T-helper 2 cell (primary cell): ENCODE data around the gene EEFSEC.
A peak's percentile ranks its signal among the peaks of the same experiment; 100 is the strongest.

Experiments used
- DNase-seq, 5 experiments: peaks; one replicate each; pipeline versions ENCODE4 v3.0.0 to v3.0.0-alpha.2; 2012 to 2022

Gene EEFSEC

GRCh38 chr3:128376516-128376915, 223.2 kb downstream of the EEFSEC start:
- DNase-seq = no peak

- DNase-seq = no peak
These were observed 225.5 kb downstream of the EEFSEC start for GRCh38 chr3:128378631-128379347.

GRCh38 chr3:128379367-128380160, 226.3 kb downstream of the EEFSEC start:
- no peak for DNase-seq

GRCh38 chr3:128380295-128380694, 227.0 kb downstream of the EEFSEC start:
- DNase-seq = no peak

GRCh38 chr3:128380719-128381118, 227.4 kb downstream of the EEFSEC start:
- DNase-seq = no peak

GRCh38 chr3:128381609-128382008, 228.3 kb downstream of the EEFSEC start:
- DNase-seq = no peak

GRCh38 chr3:128382221-128382807, 229.0 kb downstream of the EEFSEC start:
- no peak for DNase-seq

- DNase-seq = peak in 1 of 5 experiments; percentile 19
These were observed 230.3 kb downstream of the EEFSEC start for GRCh38 chr3:128383316-128384235.

GRCh38 chr3:128385080-128385832, 232.0 kb downstream of the EEFSEC start:
- DNase-seq = no peak

GRCh38 chr3:128388932-128389331, 235.7 kb downstream of the EEFSEC start:
- DNase-seq = no peak

- no peak for DNase-seq
These were observed 237.6 kb downstream of the EEFSEC start for GRCh38 chr3:128390867-128391266.

GRCh38 chr3:128392021-128392420, 238.7 kb downstream of the EEFSEC start:
- DNase-seq = no peak

GRCh38 chr3:128392818-128393544, 239.7 kb downstream of the EEFSEC start:
- no peak for DNase-seq

GRCh38 chr3:128394033-128394432, 240.8 kb downstream of the EEFSEC start:
- DNase-seq = no peak

GRCh38 chr3:128395046-128395445, 241.8 kb downstream of the EEFSEC start:
- no peak for DNase-seq

- no peak for DNase-seq
These were observed 242.3 kb downstream of the EEFSEC start for GRCh38 chr3:128395500-128396162.

GRCh38 chr3:128397484-128397883, 244.2 kb downstream of the EEFSEC start:
- no peak for DNase-seq

GRCh38 chr3:128398586-128398985, 245.3 kb downstream of the EEFSEC start:
- no peak for DNase-seq

GRCh38 chr3:128399221-128399915, 246.1 kb downstream of the EEFSEC start:
- no peak for DNase-seq

GRCh38 chr3:128400671-128401070, 247.4 kb downstream of the EEFSEC start:
- DNase-seq = no peak
